ENCODE results near the gene HSPA9.

The HSPA9 gene

DNA sequence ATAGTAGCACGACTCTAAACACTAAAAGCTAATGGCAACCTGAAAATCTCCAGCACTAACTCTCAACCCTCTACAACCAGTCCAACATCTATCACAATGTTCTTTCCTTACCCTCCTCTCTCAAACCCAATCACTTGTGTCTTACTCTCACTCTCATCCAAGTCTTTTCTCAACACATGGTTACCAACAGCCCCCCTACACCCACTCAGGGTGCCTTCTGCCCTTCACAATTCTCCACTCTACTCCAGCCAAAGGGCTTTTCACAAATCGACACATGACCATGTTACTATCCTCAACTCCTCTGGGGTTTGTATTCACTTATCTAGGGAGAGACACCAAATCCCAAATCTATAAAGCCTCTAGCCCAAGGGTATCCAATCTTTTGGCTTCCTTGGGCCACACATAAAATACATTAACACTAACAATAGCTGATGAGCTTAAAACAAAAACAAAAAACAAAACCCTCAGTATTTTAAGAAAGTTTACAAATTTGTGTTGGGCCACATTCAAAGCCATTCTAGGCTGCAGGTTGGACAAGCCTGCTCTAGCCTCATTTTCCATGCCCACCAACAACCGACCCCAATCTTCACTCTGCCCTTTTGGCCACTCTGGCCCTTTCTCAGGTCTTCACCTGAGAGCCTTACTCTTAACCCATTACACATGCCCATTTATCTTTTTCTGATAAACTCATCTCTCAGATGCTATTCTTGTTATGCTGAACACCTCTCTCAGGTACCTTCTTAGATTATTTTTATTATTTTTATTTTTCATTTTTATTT, 11.7 kb downstream of the HSPA9 start:
- TF ChIP-seq, protein P1, sequence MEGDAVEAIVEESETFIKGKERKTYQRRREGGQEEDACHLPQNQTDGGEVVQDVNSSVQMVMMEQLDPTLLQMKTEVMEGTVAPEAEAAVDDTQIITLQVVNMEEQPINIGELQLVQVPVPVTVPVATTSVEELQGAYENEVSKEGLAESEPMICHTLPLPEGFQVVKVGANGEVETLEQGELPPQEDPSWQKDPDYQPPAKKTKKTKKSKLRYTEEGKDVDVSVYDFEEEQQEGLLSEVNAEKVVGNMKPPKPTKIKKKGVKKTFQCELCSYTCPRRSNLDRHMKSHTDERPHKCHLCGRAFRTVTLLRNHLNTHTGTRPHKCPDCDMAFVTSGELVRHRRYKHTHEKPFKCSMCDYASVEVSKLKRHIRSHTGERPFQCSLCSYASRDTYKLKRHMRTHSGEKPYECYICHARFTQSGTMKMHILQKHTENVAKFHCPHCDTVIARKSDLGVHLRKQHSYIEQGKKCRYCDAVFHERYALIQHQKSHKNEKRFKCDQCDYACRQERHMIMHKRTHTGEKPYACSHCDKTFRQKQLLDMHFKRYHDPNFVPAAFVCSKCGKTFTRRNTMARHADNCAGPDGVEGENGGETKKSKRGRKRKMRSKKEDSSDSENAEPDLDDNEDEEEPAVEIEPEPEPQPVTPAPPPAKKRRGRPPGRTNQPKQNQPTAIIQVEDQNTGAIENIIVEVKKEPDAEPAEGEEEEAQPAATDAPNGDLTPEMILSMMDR (IDR thresholded peaks at IDR 0.05; ENCODE audit: low read length, missing control alignments) = no peak
- DNase-seq (ENCODE audit: low read depth) = no peak

DNA sequence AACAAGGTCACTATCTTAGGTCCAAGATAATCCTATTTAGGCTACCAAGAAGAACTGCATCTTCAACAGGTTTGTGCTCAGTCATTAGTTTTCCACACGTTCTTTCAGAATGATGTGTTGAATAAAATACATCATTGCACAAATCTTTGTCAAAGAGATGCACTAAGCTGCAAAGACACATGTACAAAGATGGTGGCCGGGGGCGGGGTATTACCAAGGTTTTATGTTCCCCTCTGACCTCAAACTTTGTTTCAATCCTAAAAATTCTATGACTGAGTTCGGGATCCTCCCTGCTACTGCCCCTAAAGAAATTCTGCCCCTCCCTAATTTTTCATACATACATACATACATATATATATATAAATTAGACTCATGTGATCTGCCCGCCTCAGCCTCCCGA, 14.2 kb downstream of the HSPA9 start:
- H3K4me3 ChIP-seq (replicated peaks; ENCODE audit: low read depth, low read length) = no peak overlapping the region
- DNase-seq (ENCODE audit: low read depth) = no peak
- TF ChIP-seq, protein P1 (IDR thresholded peaks at IDR 0.05; ENCODE audit: low read length, missing control alignments) = no peak

More for the DNA sequence above, 11.7 kb downstream of the HSPA9 start:
- no peak overlapping the region for H3K4me3 ChIP-seq (replicated peaks; ENCODE audit: low read depth, low read length)

DNA sequence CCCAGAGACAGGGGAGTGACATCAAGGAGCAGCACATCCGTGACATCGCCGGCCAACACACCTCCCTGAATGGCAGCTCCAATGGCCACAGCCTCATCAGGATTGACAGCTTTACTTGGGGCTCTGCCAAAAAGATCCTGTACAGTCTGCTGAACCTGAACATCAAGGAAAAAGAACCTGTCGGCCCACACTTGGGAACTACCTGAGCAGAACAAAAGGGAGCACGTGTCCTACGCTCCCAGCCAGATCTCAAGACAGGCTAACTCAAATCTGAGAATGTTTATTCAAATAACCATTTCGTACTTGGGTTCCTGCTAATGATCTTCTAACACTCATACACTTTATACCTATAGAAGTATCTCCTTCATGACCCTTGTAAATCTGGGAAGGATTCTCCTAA, 15.3 kb downstream of the HSPA9 start:
- no peak overlapping the region for H3K4me3 ChIP-seq (replicated peaks; ENCODE audit: low read depth, low read length)
- no peak for DNase-seq (ENCODE audit: low read depth)
- TF ChIP-seq, protein P1 (IDR thresholded peaks at IDR 0.05; ENCODE audit: low read length, missing control alignments) = no peak

DNA sequence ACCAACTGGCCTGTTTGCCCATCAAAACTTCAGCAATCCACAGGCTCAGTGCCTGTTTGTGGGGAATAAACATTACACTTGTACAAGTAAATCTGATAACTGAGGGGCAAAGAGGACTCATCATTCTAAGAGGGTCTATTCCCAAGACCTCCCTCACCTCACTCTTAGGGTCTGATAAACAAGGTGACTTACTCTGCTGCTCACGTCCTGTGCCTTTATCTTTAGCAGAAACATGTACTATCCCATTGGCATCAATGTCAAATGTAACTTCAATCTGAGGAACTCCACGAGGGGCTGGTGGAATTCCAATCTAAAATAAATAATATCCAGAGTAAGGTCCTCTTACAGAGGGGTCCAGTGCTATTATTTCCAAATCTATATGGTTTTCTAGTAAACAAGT, 17.5 kb downstream of the HSPA9 start:
- H3K4me3 ChIP-seq (replicated peaks; ENCODE audit: low read depth, low read length) = no peak overlapping the region
- TF ChIP-seq, protein P1 (IDR thresholded peaks at IDR 0.05; ENCODE audit: low read length, missing control alignments) = no peak
- no peak for DNase-seq (ENCODE audit: low read depth)

DNA sequence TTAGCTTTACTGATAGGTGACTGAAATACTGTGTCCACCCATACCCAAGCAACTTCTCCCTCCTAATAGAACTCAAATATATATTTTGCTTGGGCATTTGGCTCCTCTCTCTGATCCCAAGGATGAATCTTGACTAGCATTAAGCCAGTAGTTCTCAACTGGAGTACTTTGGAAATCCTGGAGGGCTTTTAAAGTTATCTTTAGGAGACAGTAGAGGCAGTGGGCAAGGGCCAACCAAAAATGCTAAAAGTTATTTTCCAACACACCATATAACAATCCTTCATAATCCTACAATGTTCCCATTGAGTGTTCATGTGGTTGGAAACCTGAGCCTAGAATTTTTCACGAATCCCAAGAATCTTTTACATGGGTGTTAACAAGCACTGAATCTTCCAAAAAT, 21.1 kb downstream of the HSPA9 start:
- TF ChIP-seq, protein P1 (IDR thresholded peaks at IDR 0.05; ENCODE audit: low read length, missing control alignments) = no peak
- no peak overlapping the region for H3K4me3 ChIP-seq (replicated peaks; ENCODE audit: low read depth, low read length)
- no peak for DNase-seq (ENCODE audit: low read depth)

DNA sequence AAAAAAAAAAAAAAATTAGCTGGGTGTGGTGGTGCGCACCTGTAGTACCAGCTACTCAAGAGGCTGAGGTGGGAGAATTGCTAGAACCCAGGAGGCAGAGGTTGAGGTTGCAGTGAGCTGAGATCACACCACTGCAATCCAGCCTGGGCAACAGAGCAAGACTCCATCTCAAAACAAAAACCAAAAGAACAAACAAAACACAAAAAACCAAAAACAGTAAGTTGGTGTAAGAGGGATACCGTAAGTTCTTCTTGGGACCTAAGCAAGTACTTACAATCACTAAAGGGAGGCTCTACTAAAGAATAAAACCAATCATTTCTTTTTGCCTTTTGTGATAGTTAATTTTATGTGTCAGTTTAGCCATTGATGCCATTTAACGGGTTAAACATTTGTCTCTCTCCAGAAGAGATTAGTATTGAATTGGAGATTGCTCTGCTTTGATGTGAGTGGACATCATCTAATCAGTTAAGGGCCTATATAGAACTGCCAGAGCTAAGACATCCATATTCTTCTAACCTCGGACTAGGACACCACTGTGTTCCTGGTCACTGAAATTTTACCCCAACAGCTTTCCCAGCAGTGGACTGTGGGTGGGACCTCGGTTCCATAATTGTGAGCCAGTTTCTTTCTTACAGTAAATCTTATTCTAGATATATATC, 21.6 kb downstream of the HSPA9 start:
- no peak overlapping the region for H3K4me3 ChIP-seq (replicated peaks; ENCODE audit: low read depth, low read length)
- DNase-seq (ENCODE audit: low read depth) = no peak
- TF ChIP-seq, protein P1 (IDR thresholded peaks at IDR 0.05; ENCODE audit: low read length, missing control alignments) = no peak
